ENCODE data around the gene NPC2. TPM values are rescaled to one million over a fixed set of nuclear protein-coding genes. Genes with fewer than 3 reads are reported as not detected.
"Not testable (repeated sequence)": the region's sequence is repeated elsewhere in the genome, so short reads cannot be mapped to it uniquely, and the experiment has no call there.

The NPC2 gene
- 100 to 1,000 TPM; 106 to 504 (median 209) TPM for polyA plus RNA-seq
- long read RNA-seq, donor 1 = 0 reads
- long read RNA-seq, donor 2, transcript NPC2-207 (5 exons, 1,035 nt) = major isoform, 168 of 193 reads
- long read RNA-seq, donor 2, partial matches to known transcripts = 25 of 193 reads
- long read RNA-seq, donor 2, other reads (novel, unspliced or antisense) = 0 of 193 reads
- long read RNA-seq, donor 3, transcript NPC2-207 (5 exons, 1,035 nt) = major isoform, 262 of 430 reads
- long read RNA-seq, donor 3, partial matches to known transcripts = 128 of 430 reads
- long read RNA-seq, donor 3, other reads (novel, unspliced or antisense) = 35 of 430 reads
- long read RNA-seq, donor 4, partial matches to known transcripts = 0 of 3 reads
- long read RNA-seq, donor 4, other reads (novel, unspliced or antisense) = 0 of 3 reads
- long read RNA-seq, donor 5, transcript NPC2-207 (5 exons, 1,035 nt) = major isoform, 77 of 99 reads
- long read RNA-seq, donor 5, partial matches to known transcripts = 21 of 99 reads
- long read RNA-seq, donor 5, other reads (novel, unspliced or antisense) = 0 of 99 reads
- long read RNA-seq, donor 6, transcript NPC2-207 (5 exons, 1,035 nt) = major isoform, 308 of 373 reads
- long read RNA-seq, donor 6, partial matches to known transcripts = 60 of 373 reads
- long read RNA-seq, donor 6, other reads (novel, unspliced or antisense) = 0 of 373 reads
- long read RNA-seq, donor 7 = 0 reads
- long read RNA-seq, donor 8, transcript NPC2-207 (5 exons, 1,035 nt) = major isoform, 9 of 10 reads
- long read RNA-seq, donor 8, partial matches to known transcripts = 0 of 10 reads
- long read RNA-seq, donor 8, other reads (novel, unspliced or antisense) = 0 of 10 reads
- long read RNA-seq, donor 9, transcript NPC2-207 (5 exons, 1,035 nt) = major isoform, 57 of 65 reads
- long read RNA-seq, donor 9, partial matches to known transcripts = 8 of 65 reads
- long read RNA-seq, donor 9, other reads (novel, unspliced or antisense) = 0 of 65 reads
- long read RNA-seq, donor 10, transcript NPC2-207 (5 exons, 1,035 nt) = major isoform, 204 of 217 reads
- long read RNA-seq, donor 10, partial matches to known transcripts = 12 of 217 reads
- long read RNA-seq, donor 10, other reads (novel, unspliced or antisense) = 0 of 217 reads

- FAIRE-seq (no peak), DNase-seq (no peak)
- Histone ChIP-seq H3K27ac (ENCODE audit: low read depth in 1 of 3, low read length in 2 of 3) (peak within 1 kb of the TSS; percentile 89 to 99 (median 97)), H3K9me3 (ENCODE audit: control insufficient read depth in 2 of 2, insufficient read depth in 1 of 2, low read depth in 1 of 2, low read length in 1 of 2) (no peaks in the 10 kb centered on the region), H3K36me3 (ENCODE audit: control insufficient read depth in 3 of 3, insufficient read depth in 2 of 3, low read depth in 1 of 3, low read length in 3 of 3) (peaks cover 0 to 3% (median 0%) of the 10 kb centered on the region in 3 donors), H3K4me1 (ENCODE audit: control insufficient read depth in 3 of 3, insufficient read depth in 2 of 3, low read depth in 1 of 3, low read length in 2 of 3) (peaks cover 5 to 29% (median 6%) of the 10 kb centered on the region in 3 donors), H3K4me3 (ENCODE audit: low read depth in 1 of 3, low read length in 3 of 3) (peak within 1 kb of the TSS; percentile 80 to 96 (median 89)), H3K27me3 (ENCODE audit: control insufficient read depth in 3 of 3, insufficient read depth in 3 of 3, low read length in 3 of 3) (no peaks in the 10 kb centered on the region)
- WGBS, 3 donors = 0 to 1% (median 0%) methylated on average over 31 to 35 of the region's 35 CpGs
These were observed at the start of gene NPC2 for GRCh38 chr14:74492776-74493342. TSS of gene NPC2 (minus strand) at chr14:74493305. CDS start at chr14:74493274, 31 bp downstream.

GRCh38 chr14:74542056-74542685, 49.1 kb upstream of the NPC2 start:
- H3K27ac ChIP-seq (ENCODE audit: low read depth in 1 of 3, low read length in 2 of 3) = no peak overlapping the region
- H3K4me3 ChIP-seq (ENCODE audit: low read depth in 1 of 3, low read length in 3 of 3) = no peak overlapping the region
- H3K27me3 ChIP-seq (ENCODE audit: control insufficient read depth in 3 of 3, insufficient read depth in 3 of 3, low read length in 3 of 3) = no peaks in the 10 kb centered on the region
- 85 to 88% (median 86%) methylated on average over 10 of the region's 10 CpGs for WGBS, 3 donors
- H3K4me1 ChIP-seq (ENCODE audit: control insufficient read depth in 3 of 3, insufficient read depth in 2 of 3, low read depth in 1 of 3, low read length in 2 of 3) = no peaks in the 10 kb centered on the region
- no peak for FAIRE-seq
- no peaks in the 10 kb centered on the region for H3K36me3 ChIP-seq (ENCODE audit: control insufficient read depth in 3 of 3, insufficient read depth in 2 of 3, low read depth in 1 of 3, low read length in 3 of 3)
- DNase-seq = no peak
- H3K9me3 ChIP-seq (ENCODE audit: control insufficient read depth in 2 of 2, insufficient read depth in 1 of 2, low read depth in 1 of 2, low read length in 1 of 2) = no peaks in the 10 kb centered on the region

GRCh38 chr14:74541225-74541624, 48.1 kb upstream of the NPC2 start:
- H3K27me3 ChIP-seq (ENCODE audit: control insufficient read depth in 3 of 3, insufficient read depth in 3 of 3, low read length in 3 of 3) = no peaks in the 10 kb centered on the region
- no peaks in the 10 kb centered on the region for H3K9me3 ChIP-seq (ENCODE audit: control insufficient read depth in 2 of 2, insufficient read depth in 1 of 2, low read depth in 1 of 2, low read length in 1 of 2)
- no peak for FAIRE-seq
- no peaks in the 10 kb centered on the region for H3K36me3 ChIP-seq (ENCODE audit: control insufficient read depth in 3 of 3, insufficient read depth in 2 of 3, low read depth in 1 of 3, low read length in 3 of 3)
- H3K4me3 ChIP-seq (ENCODE audit: low read depth in 1 of 3, low read length in 3 of 3) = no peak overlapping the region
- DNase-seq = no peak
- H3K27ac ChIP-seq (ENCODE audit: low read depth in 1 of 3, low read length in 2 of 3) = no peak overlapping the region
- 81 to 89% (median 82%) methylated on average over 3 of the region's 3 CpGs for WGBS, 3 donors
- no peaks in the 10 kb centered on the region for H3K4me1 ChIP-seq (ENCODE audit: control insufficient read depth in 3 of 3, insufficient read depth in 2 of 3, low read depth in 1 of 3, low read length in 2 of 3)

GRCh38 chr14:74539503-74539902, 46.4 kb upstream of the NPC2 start:
- Histone ChIP-seq H3K36me3 (ENCODE audit: control insufficient read depth in 3 of 3, insufficient read depth in 2 of 3, low read depth in 1 of 3, low read length in 3 of 3) (no peaks in the 10 kb centered on the region), H3K4me3 (ENCODE audit: low read depth in 1 of 3, low read length in 3 of 3) (no peak overlapping the region), H3K27ac (ENCODE audit: low read depth in 1 of 3, low read length in 2 of 3) (no peak overlapping the region), H3K27me3 (ENCODE audit: control insufficient read depth in 3 of 3, insufficient read depth in 3 of 3, low read length in 3 of 3) (no peaks in the 10 kb centered on the region), H3K9me3 (ENCODE audit: control insufficient read depth in 2 of 2, insufficient read depth in 1 of 2, low read depth in 1 of 2, low read length in 1 of 2) (no peaks in the 10 kb centered on the region), H3K4me1 (ENCODE audit: control insufficient read depth in 3 of 3, insufficient read depth in 2 of 3, low read depth in 1 of 3, low read length in 2 of 3) (no peaks in the 10 kb centered on the region)
- 69 to 77% (median 71%) methylated on average over 4 of the region's 4 CpGs for WGBS, 3 donors
- DNase-seq (no peak), FAIRE-seq (no peak)

- DNase-seq = no peak
These were observed 45.6 kb upstream of the NPC2 start for GRCh38 chr14:74538411-74539391.

GRCh38 chr14:74536336-74536735, 43.2 kb upstream of the NPC2 start:
- H3K27ac ChIP-seq (ENCODE audit: low read depth in 1 of 3, low read length in 2 of 3); FAIRE-seq; H3K4me1 ChIP-seq (ENCODE audit: control insufficient read depth in 3 of 3, insufficient read depth in 2 of 3, low read depth in 1 of 3, low read length in 2 of 3); H3K36me3 ChIP-seq (ENCODE audit: control insufficient read depth in 3 of 3, insufficient read depth in 2 of 3, low read depth in 1 of 3, low read length in 3 of 3); DNase-seq; H3K9me3 ChIP-seq (ENCODE audit: control insufficient read depth in 2 of 2, insufficient read depth in 1 of 2, low read depth in 1 of 2, low read length in 1 of 2); H3K27me3 ChIP-seq (ENCODE audit: control insufficient read depth in 3 of 3, insufficient read depth in 3 of 3, low read length in 3 of 3); H3K4me3 ChIP-seq (ENCODE audit: low read depth in 1 of 3, low read length in 3 of 3): not testable (repeated sequence)
- WGBS, 3 donors = 83 to 87% (median 85%) methylated on average over 3 of the region's 3 CpGs

More at GRCh38 chr14:74538411-74539391, 45.6 kb upstream of the NPC2 start:
- Histone ChIP-seq H3K4me3 (ENCODE audit: low read depth in 1 of 3, low read length in 3 of 3) (no peak overlapping the region), H3K36me3 (ENCODE audit: control insufficient read depth in 3 of 3, insufficient read depth in 2 of 3, low read depth in 1 of 3, low read length in 3 of 3) (no peaks in the 10 kb centered on the region), H3K4me1 (ENCODE audit: control insufficient read depth in 3 of 3, insufficient read depth in 2 of 3, low read depth in 1 of 3, low read length in 2 of 3) (no peaks in the 10 kb centered on the region), H3K9me3 (ENCODE audit: control insufficient read depth in 2 of 2, insufficient read depth in 1 of 2, low read depth in 1 of 2, low read length in 1 of 2) (no peaks in the 10 kb centered on the region), H3K27ac (ENCODE audit: low read depth in 1 of 3, low read length in 2 of 3) (no peak overlapping the region), H3K27me3 (ENCODE audit: control insufficient read depth in 3 of 3, insufficient read depth in 3 of 3, low read length in 3 of 3) (no peaks in the 10 kb centered on the region)
- 85 to 89% (median 86%) methylated on average over 11 of the region's 11 CpGs for WGBS, 3 donors
- no peak for FAIRE-seq

- FAIRE-seq (no peak), DNase-seq (no peak)
- H3K27me3 ChIP-seq (ENCODE audit: control insufficient read depth in 3 of 3, insufficient read depth in 3 of 3, low read length in 3 of 3) = no peaks in the 10 kb centered on the region
- H3K36me3 ChIP-seq (ENCODE audit: control insufficient read depth in 3 of 3, insufficient read depth in 2 of 3, low read depth in 1 of 3, low read length in 3 of 3) = no peaks in the 10 kb centered on the region
- no peak overlapping the region for H3K4me3 ChIP-seq (ENCODE audit: low read depth in 1 of 3, low read length in 3 of 3)
- no peak overlapping the region for H3K27ac ChIP-seq (ENCODE audit: low read depth in 1 of 3, low read length in 2 of 3)
- no peaks in the 10 kb centered on the region for H3K4me1 ChIP-seq (ENCODE audit: control insufficient read depth in 3 of 3, insufficient read depth in 2 of 3, low read depth in 1 of 3, low read length in 2 of 3)
- no peaks in the 10 kb centered on the region for H3K9me3 ChIP-seq (ENCODE audit: control insufficient read depth in 2 of 2, insufficient read depth in 1 of 2, low read depth in 1 of 2, low read length in 1 of 2)
- WGBS, 3 donors = 74 to 83% (median 76%) methylated on average over 10 of the region's 10 CpGs
These were observed 42.7 kb upstream of the NPC2 start for GRCh38 chr14:74535756-74536325.
